Measurements from ENCODE around the gene STARD13.

GRCh38 chr13:33112766-33113165 is 172.8 kb downstream of the STARD13 start:
- TF ChIP-seq CTCF (IDR thresholded peaks at IDR 0.05) (no peak), EZH2 (IDR thresholded peaks at IDR 0.05) (no peak), EZH2phosphoT487 (IDR thresholded peaks at IDR 0.05) (no peak)
